ENCODE results near the gene RANBP1.

DNA sequence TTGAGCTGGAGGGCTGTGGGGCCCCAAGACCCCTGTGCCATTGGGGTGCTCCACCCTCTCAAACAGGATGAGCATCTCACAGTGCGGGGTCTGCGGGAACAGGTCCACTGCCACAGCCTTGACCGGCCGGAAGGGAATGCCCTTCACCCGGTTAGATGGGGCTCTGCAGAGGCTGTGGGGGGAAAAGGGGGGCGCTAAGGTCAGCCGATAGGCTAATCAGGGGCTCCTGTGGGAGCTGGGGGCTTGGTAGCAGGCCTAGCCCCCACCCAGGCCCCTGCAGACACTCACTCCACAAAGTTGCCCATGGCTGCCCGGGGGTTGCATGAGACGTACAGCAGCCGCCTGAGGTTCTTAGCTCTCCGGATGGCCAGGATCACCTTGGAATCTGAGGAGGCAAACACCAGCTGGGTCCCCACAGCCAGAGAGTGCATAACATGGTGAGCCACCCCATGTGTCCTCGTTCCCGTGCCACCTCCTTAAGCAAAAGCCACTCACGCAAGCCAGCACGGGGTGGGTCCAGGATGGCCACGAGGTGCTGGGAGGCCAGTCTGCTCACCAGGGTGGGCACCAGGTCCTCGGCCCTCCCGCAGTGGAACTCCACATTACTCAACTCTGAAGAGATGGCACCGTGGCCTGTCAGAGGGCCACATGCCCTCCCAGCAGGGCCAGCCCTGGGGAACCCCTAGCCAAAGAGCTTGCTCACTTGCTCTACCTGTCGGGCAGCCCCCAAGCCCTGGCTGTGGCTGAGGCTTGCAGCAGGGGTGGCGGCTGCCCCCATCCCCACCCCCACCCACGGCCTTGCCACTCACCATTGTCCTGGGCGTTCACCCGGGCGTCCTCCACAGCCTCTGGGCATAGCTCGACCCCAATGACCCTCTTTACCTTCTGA, 3.0 kb upstream of the RANBP1 start:
- TF ChIP-seq, protein P1, sequence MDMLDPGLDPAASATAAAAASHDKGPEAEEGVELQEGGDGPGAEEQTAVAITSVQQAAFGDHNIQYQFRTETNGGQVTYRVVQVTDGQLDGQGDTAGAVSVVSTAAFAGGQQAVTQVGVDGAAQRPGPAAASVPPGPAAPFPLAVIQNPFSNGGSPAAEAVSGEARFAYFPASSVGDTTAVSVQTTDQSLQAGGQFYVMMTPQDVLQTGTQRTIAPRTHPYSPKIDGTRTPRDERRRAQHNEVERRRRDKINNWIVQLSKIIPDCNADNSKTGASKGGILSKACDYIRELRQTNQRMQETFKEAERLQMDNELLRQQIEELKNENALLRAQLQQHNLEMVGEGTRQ (IDR thresholded peaks at IDR 0.05; ENCODE audit: borderline replicate concordance, low read depth, low read length), result no peak
- TF ChIP-seq, protein P2, sequence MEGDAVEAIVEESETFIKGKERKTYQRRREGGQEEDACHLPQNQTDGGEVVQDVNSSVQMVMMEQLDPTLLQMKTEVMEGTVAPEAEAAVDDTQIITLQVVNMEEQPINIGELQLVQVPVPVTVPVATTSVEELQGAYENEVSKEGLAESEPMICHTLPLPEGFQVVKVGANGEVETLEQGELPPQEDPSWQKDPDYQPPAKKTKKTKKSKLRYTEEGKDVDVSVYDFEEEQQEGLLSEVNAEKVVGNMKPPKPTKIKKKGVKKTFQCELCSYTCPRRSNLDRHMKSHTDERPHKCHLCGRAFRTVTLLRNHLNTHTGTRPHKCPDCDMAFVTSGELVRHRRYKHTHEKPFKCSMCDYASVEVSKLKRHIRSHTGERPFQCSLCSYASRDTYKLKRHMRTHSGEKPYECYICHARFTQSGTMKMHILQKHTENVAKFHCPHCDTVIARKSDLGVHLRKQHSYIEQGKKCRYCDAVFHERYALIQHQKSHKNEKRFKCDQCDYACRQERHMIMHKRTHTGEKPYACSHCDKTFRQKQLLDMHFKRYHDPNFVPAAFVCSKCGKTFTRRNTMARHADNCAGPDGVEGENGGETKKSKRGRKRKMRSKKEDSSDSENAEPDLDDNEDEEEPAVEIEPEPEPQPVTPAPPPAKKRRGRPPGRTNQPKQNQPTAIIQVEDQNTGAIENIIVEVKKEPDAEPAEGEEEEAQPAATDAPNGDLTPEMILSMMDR (IDR thresholded peaks at IDR 0.05), result no peak

Measured in SK-N-SH (cell line).